ENCODE measurements around the gene SP6.

The SP6 gene

GRCh38 chr17:47812146-47812920 is 38.6 kb downstream of the SP6 start:
- no peak for DNase-seq (ENCODE audit: low read depth)

- DNase-seq (ENCODE audit: low read depth), result no peak
Measured at GRCh38 chr17:47811709-47812108, 39.3 kb downstream of the SP6 start.

DNA sequence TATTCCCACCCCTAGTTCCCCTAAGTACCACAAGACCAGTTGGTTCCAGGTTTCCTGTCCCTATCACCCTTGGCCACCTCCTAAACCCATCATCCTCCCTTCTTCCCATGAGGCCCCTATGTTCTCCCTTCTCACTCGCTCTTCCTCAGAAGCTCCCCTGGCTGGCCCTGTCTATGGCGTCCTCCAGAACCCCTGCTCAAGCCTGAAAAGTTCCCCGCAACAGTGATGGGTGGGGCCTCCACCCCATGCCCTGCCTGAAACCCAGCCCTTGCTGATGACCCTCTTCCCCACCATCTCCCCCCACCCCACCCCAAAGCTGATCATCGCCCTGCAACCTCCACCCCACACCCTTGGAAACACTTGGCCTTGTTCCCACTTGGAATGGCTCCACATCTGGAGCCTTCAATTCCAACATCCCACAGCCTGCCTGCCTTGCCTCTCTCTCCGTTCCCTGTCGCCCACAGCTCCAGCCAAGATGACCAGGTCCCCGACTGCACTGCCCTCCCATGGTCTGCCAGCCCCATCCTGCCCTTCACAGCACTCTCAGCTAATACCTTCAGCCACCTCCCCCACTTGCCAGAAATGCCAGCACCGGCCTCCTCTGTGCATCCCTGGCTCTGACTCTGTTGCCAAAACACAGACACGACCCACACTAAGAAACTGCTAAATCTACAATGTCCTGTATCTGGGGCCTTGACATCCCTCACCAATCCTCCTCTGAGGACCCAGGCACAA is 39.9 kb downstream of the SP6 start:
- no peak for DNase-seq (ENCODE audit: low read depth)

DNA sequence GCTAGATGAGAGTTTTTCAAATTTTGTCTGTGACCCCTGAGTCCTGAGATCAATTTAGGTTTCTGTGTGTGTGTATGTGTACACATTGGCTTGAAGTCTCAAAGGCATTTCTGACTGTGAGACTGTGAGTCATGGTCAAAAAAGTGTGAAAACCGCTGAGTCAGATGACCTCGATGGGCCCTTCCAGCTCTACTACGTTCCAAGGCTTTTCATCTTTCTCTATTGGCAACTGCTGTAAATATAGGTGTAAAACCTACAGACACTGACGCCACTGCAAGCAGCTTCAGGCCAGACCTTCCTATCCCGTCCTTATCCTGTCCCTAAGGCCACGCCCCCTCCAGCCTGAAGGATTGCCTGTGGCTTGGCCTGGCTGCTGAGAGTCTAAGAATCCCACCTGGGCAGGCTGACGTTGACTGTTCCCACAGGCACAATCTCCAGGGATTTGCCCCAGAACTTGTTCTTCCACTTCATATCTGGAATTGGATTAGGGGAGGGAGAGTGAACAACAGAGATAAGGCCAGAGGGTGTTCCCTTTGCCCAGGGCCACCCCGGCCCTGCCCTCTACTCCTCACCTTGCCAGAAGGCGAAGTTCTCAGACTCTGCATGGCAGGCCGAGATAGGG is 40.7 kb downstream of the SP6 start:
- peak; percentile 96 for DNase-seq (ENCODE audit: low read depth)

DNA sequence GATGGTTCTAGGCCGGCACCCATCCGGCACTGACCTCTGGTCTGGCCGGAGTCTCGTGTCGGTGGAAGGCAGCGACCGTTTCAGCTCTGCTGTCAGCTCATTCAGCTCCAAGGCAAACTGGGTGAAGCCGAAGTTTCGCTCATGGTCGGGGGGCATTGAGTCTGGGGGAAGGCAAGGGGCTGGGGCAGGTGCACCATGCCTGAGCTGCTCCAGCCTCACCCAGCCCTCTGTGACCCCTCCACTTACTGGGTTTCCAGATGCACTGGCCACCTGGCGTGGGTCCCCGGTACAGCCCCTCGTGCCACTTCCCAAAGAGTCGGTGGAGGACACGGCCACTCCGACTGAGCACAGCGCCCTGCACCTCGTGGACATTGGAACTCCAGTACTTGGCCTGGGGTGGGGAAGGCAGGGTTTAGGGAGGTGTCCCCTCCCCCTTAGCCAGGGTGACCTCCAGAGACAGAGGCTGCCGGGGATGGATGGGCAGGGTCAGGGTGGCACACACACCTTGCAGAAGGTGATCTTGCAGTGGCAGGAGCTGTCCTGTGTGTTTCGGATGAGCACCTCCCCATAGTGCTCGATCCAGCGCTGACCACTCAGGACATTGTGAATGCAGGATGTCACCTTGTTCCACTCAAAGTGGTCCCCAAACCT is 42.0 kb downstream of the SP6 start:
- DNase-seq (ENCODE audit: low read depth), result no peak

- DNase-seq (ENCODE audit: low read depth), result no peak
Measured at GRCh38 chr17:47808036-47808829, 42.7 kb downstream of the SP6 start.

GRCh38 chr17:47807421-47807820 is 43.5 kb downstream of the SP6 start:
- DNase-seq (ENCODE audit: low read depth), result no peak

DNA sequence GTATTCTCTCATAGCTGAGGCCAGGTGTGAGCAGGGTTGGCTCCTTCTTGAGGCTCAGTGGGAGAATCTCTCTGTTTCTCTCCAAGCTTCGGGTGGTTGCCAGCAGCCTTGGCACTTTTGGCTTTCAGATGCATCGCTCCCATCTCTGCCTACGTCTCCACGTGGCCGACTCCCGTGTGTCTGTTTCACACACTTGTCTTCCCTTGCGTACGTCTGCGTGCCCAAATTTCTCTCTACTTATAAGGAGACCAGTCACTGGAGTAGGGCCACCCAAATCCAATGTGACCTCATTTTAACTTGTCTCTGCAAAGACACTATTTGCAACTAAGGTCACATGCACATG is 44.1 kb downstream of the SP6 start:
- DNase-seq (ENCODE audit: low read depth), result no peak

DNA sequence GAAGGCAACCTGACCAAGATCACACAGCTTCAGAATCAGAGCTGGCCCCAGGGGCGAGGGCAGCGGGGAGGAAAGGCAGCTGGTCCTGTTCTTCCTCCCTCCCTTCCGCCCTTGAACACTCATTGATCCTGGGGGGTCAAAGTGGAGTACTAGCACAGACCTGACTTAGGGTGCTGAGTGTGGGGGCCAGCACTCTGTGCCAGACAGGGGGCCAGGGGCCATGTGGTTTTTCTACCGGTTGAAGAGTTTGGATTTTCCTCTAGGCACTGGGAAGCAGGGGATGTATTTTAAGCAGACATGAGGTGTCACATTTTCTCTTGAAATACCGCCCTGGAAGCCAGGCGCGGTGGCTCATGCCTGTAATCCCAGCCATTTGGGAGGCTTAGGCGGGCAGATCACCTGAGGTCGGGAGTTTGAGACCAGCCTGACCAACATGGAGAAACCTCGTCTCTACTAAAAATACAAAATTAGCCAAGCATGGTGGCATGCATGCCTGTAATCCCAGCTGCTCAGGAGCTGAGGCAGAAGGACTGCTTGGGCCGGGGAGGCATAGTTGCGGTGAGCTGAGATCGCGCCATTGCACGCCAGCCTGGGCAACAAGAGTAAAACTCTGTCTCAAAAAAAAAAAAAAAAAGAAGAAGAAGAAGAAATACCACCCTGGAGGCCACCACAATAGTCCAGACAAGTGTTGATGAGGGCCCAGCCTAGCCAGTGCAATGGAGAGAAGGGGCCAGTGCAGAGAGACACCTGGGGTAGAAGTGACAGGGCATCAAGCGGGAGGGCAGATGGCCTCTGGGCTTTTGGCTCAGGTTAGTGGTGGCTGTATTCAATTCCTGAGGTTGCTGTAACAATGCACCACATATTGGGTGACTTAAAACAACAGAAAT is 44.7 kb downstream of the SP6 start:
- no peak for DNase-seq (ENCODE audit: low read depth)

DNA sequence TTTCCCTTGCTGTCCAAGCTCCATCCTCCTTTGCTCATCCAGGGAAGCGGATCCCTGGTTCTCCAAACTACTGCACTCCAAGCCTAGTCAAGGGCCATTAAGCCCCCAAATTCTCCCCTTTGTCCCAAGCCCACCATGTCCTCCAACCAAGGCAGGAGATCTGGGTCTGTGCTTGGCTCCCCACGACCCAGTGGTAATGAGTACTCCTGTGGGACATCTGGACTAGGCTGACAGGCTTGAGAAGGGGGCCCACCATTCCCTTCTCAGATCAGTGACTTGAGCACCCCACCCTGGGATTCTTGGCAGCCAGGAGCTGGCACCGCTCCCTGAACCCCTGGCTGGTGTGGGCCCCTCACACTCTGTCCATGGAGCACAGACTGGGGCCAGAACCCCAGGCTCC is 46.5 kb downstream of the SP6 start:
- DNase-seq (ENCODE audit: low read depth), result no peak

- DNase-seq (ENCODE audit: low read depth), result no peak
Measured at GRCh38 chr17:47803751-47804150, 47.2 kb downstream of the SP6 start.

GRCh38 chr17:47803201-47803600 is 47.8 kb downstream of the SP6 start:
- DNase-seq (ENCODE audit: low read depth), result no peak

DNA sequence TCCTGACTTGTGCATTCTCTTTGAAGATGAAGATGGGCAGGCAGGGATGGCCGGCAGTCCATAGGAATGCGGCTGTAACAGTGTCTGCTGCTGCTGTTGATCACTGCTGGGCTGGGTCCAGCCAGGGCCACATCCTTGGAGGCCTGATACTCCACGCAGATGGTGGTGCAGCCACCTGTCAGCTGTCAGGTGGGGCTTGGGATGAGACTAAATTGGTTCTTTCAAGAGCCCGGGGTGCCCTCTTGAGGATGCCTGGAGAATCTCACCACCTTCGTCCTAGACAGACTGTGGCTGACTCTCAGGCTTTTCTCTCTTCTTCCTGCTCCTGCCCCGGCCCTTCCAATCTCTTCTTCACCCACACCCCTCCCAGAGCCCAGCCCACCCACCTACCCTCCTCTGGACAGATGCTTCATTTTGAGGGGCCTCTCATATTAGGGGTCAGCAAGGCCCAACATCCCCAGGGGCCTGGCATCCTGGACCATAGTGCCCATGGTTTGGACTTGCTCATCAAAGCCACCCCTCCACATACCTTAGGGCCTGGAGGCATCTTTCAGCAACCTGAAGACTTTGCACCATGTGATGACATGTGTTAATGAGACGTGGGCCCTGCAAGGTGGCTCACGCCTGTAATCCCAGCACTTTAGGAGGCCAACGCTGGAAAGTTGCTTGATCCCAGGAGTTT is 48.5 kb downstream of the SP6 start:
- peak; percentile 76 for DNase-seq (ENCODE audit: low read depth)

- no peak for DNase-seq (ENCODE audit: low read depth)
Measured at GRCh38 chr17:47801906-47802305, 49.1 kb downstream of the SP6 start.

- no peak for DNase-seq (ENCODE audit: low read depth)
Measured at GRCh38 chr17:47801176-47801765, 49.7 kb downstream of the SP6 start.

DNA sequence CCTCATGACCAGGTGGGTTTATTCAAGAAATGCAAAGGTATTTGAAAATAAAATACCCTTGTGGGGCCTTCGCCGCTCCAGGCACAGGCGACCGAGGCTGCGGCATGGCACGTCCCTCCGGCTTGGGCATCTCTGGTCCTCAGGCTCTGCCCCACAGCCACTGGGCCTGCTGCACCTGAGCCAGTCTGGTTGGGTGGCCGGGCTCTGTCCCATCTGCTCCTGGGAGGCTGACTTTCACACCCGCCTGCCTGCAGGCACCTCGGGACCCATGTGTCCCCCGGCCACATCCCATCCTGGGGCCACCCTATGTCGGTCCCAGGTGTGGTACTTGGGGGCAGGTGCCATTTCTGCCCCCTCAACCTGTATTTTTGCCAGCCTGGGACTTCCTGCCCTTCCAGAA is 50.3 kb downstream of the SP6 start:
- DNase-seq (ENCODE audit: low read depth), result no peak

DNA sequence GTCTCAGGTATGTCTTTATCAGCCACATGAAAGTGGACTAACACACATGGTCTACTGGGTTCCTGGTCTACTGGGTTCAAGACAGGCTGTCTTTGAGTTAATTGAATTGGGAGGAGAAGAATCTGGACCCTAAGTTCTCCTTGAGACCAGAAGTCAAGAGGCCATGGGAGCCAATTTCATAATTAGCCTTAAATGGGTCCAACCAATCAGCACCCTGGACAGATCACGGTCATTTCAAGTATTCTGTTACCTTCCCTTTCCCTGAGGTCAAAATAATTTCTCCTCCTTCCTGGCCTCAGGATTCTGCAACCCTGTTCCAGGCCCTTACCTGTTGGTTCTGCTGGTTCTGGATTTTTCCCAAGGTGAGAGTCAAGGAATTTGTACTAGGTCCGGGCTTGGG is 53.2 kb downstream of the SP6 start:
- peak; percentile 25 for DNase-seq (ENCODE audit: low read depth)

All from ELR (cell line).